ENCODE measurements around the gene DEK.
"Not testable (repeated sequence)": the region's sequence is repeated elsewhere in the genome, so short reads cannot be mapped to it uniquely, and the experiment has no call there.

The DEK gene

DNA sequence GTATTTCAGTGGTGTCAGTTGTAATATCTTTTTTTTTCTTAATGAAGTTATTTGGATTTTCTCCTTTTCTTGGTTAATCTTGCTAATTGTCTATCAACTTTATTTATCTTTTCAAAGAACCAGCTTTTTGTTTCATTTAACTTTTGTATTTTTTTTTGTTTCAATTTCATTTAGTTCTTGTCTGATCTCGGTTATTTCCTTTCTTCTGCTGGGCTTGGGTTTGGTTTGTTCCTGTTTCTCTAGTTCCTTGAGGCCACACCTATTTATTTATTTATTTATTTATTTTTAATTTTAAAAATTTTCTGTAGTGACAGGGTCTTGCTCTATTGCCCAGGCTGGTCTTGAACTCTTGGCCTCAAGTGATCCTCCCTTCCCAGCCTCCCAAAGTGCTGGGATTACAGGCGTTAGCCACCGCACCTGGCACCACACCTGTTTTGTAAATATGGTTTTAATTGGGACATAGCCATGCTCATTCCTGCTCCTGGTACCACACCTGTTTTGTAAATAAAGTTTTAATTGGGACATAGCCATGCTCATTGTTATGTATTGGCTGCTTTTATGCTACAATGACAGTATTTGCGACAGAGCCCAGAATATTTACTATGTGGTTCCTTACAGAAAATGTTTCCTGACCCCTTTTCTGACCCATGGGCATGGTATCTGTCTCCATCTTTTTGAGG lies 86.9 kb downstream of the DEK start:
- DNase-seq (ENCODE audit: low read depth in 1 of 2, low spot score in 1 of 2): no peak
- Histone ChIP-seq H3K27ac (replicated peaks) (no peak overlapping the region), H3K4me3 (replicated peaks; ENCODE audit: insufficient read depth, low read length) (no peak overlapping the region), H3K27me3 (ENCODE audit: insufficient read depth, poor library complexity, severe bottlenecking) (no peaks in the 10 kb centered on the region)
- TF ChIP-seq POLR2AphosphoS5 (IDR thresholded peaks at IDR 0.05; ENCODE audit: low read depth): no peak
- no peak for TF ChIP-seq SPI1 (IDR thresholded peaks at IDR 0.05; ENCODE audit: borderline replicate concordance, low read depth)
- no peak for TF ChIP-seq GABPA (IDR thresholded peaks at IDR 0.05; ENCODE audit: low read depth)
- TF ChIP-seq, protein P1, sequence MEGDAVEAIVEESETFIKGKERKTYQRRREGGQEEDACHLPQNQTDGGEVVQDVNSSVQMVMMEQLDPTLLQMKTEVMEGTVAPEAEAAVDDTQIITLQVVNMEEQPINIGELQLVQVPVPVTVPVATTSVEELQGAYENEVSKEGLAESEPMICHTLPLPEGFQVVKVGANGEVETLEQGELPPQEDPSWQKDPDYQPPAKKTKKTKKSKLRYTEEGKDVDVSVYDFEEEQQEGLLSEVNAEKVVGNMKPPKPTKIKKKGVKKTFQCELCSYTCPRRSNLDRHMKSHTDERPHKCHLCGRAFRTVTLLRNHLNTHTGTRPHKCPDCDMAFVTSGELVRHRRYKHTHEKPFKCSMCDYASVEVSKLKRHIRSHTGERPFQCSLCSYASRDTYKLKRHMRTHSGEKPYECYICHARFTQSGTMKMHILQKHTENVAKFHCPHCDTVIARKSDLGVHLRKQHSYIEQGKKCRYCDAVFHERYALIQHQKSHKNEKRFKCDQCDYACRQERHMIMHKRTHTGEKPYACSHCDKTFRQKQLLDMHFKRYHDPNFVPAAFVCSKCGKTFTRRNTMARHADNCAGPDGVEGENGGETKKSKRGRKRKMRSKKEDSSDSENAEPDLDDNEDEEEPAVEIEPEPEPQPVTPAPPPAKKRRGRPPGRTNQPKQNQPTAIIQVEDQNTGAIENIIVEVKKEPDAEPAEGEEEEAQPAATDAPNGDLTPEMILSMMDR (IDR thresholded peaks at IDR 0.05; ENCODE audit: insufficient read depth, low read length): no peak
- TF ChIP-seq, protein P2, sequence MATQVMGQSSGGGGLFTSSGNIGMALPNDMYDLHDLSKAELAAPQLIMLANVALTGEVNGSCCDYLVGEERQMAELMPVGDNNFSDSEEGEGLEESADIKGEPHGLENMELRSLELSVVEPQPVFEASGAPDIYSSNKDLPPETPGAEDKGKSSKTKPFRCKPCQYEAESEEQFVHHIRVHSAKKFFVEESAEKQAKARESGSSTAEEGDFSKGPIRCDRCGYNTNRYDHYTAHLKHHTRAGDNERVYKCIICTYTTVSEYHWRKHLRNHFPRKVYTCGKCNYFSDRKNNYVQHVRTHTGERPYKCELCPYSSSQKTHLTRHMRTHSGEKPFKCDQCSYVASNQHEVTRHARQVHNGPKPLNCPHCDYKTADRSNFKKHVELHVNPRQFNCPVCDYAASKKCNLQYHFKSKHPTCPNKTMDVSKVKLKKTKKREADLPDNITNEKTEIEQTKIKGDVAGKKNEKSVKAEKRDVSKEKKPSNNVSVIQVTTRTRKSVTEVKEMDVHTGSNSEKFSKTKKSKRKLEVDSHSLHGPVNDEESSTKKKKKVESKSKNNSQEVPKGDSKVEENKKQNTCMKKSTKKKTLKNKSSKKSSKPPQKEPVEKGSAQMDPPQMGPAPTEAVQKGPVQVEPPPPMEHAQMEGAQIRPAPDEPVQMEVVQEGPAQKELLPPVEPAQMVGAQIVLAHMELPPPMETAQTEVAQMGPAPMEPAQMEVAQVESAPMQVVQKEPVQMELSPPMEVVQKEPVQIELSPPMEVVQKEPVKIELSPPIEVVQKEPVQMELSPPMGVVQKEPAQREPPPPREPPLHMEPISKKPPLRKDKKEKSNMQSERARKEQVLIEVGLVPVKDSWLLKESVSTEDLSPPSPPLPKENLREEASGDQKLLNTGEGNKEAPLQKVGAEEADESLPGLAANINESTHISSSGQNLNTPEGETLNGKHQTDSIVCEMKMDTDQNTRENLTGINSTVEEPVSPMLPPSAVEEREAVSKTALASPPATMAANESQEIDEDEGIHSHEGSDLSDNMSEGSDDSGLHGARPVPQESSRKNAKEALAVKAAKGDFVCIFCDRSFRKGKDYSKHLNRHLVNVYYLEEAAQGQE (IDR thresholded peaks at IDR 0.05; ENCODE audit: insufficient replicate concordance, low read depth): no peak

DNA sequence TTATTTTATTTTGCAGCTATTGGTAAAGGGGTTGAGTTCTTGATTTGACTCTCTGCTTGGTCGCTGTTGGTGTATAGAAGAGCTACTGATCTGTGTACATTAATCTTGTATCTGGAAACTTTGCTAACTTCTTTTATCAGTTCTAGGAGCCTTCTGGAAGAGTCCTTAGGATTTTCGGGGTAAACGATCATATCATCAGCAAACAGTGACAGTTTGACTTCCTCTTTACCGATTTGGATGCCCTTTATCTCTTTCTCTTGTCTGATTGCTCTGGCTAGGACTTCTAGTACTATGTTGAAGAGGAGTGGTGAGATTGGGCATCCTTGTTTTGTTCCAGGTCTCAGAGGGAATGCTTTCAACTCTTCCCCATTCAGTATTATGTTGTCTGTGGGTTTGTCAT lies 88.1 kb downstream of the DEK start:
- H3K27ac ChIP-seq (replicated peaks); DNase-seq (ENCODE audit: low read depth in 1 of 2, low spot score in 1 of 2); H3K27me3 ChIP-seq (ENCODE audit: insufficient read depth, poor library complexity, severe bottlenecking); H3K4me3 ChIP-seq (replicated peaks; ENCODE audit: insufficient read depth, low read length): not testable (repeated sequence)
- TF ChIP-seq SPI1 (IDR thresholded peaks at IDR 0.05; ENCODE audit: borderline replicate concordance, low read depth): peak; percentile 16; the same call in 1 of the 2 replicates
